H1 (cell line): ENCODE results near the gene JPT1. TPM values are rescaled to one million over a fixed set of nuclear protein-coding genes. Genes with fewer than 3 reads are reported as not detected.

Experiments
- CTCF ChIA-PET: fragments of 300-600 bp; sonication (Branson Sonifier 250); formaldehyde crosslinking; loops from one replicate; lab custom pipeline; 2021; ENCODE audit not compliant: partially characterized antibody; lab: Charles Lee
- POLR2A ChIA-PET: fragments of 300-600 bp; sonication (Branson Sonifier 250); formaldehyde crosslinking; loops from one replicate; lab custom pipeline; 2021; ENCODE audit warnings: inconsistent platforms; ENCODE audit not compliant: partially characterized antibody; lab: Charles Lee
- DNase-seq, 2 experiments: peaks; one replicate each; pipeline versions ENCODE4 v3.0.0 to v3.0.0-alpha.2; 2010 to 2022; ENCODE audit warnings: low spot score in 2 of 2, low read depth in 1 of 2, mixed read lengths in 1 of 2
- FAIRE-seq: peaks from 2 replicates; lab custom pipeline; 2011; peaks lifted over from hg19 to GRCh38; lab: Jason Lieb, UNC
- H2AFZ ChIP-seq: 2 replicates; pipeline ENCODE4 v1.8.1; 2012; ENCODE audit warnings: low read length, inconsistent platforms
- H2AK5ac ChIP-seq: 2 replicates; pipeline ENCODE4 v1.6.1; 2013; ENCODE audit warnings: low read depth, low read length
- H2BK120ac ChIP-seq: replicated peaks from 2 replicates; pipeline ENCODE3; 2013; ENCODE audit warnings: low read depth, low read length, inconsistent platforms
- H2BK12ac ChIP-seq: 2 replicates; pipeline ENCODE4 v1.6.1; 2013; ENCODE audit warnings: low read depth, low read length
- H2BK15ac ChIP-seq: 2 replicates; pipeline ENCODE4 v1.6.1; 2013; ENCODE audit warnings: low read length
- H2BK20ac ChIP-seq: 2 replicates; pipeline ENCODE4 v1.6.1; 2013; ENCODE audit warnings: low read length
- H2BK5ac ChIP-seq: 2 replicates; pipeline ENCODE4 v1.6.1; 2013; ENCODE audit warnings: low read depth, low read length
- H3K14ac ChIP-seq: 2 replicates; pipeline ENCODE4 v1.6.1; 2013; ENCODE audit warnings: inconsistent platforms; ENCODE audit not compliant: insufficient read length
- H3K18ac ChIP-seq: 2 replicates; pipeline ENCODE4 v1.6.1; 2013; ENCODE audit warnings: low read length; ENCODE audit errors: extremely low read depth
- H3K23ac ChIP-seq: 2 replicates; pipeline ENCODE4 v1.6.1; 2013; ENCODE audit warnings: inconsistent platforms; ENCODE audit not compliant: insufficient read length
- H3K23me2 ChIP-seq: 2 replicates; pipeline ENCODE4 v1.6.1; 2013; ENCODE audit warnings: low read depth, low read length
- H3K27ac ChIP-seq: 2 replicates; pipeline ENCODE4 v1.6.1; 2011; ENCODE audit warnings: low read depth, low read length, inconsistent platforms
- H3K27me3 ChIP-seq, 4 experiments: replicated peaks in 1 of 4; 1 replicate in 1 of 4; 2 replicates in 3 of 4; pipeline versions ENCODE4 v1.6.1 to v1.8.1; 2011 to 2013; ENCODE audit warnings: low read length in 3 of 4, mild to moderate bottlenecking in 3 of 4, inconsistent platforms in 2 of 4, mixed read lengths in 2 of 4, moderate library complexity in 1 of 4; ENCODE audit not compliant: control insufficient read depth in 3 of 4, insufficient read depth in 3 of 4; ENCODE audit errors: extremely low read depth in 1 of 4
- H3K36me3 ChIP-seq, 4 experiments: 2 replicates each; pipeline versions ENCODE4 v1.6.1 to v1.8.1; 2011 to 2013; ENCODE audit warnings: mild to moderate bottlenecking in 4 of 4, low read length in 3 of 4, moderate library complexity in 2 of 4, control low read depth in 1 of 4, inconsistent platforms in 1 of 4; ENCODE audit not compliant: insufficient read depth in 4 of 4, control insufficient read depth in 2 of 4
- H3K4ac ChIP-seq: replicated peaks from 2 replicates; pipeline ENCODE3; 2013; ENCODE audit warnings: low read length, low read depth, mixed read lengths, inconsistent platforms; ENCODE audit not compliant: insufficient read length
- H3K4me1 ChIP-seq, 4 experiments: replicated peaks in 1 of 4; 1 replicate in 1 of 4; 2 replicates in 3 of 4; pipeline versions ENCODE4 v1.6.1 to v1.8.1; 2011 to 2013; ENCODE audit warnings: low read length in 3 of 4, inconsistent platforms in 2 of 4, mixed read lengths in 1 of 4; ENCODE audit not compliant: insufficient read depth in 4 of 4, control insufficient read depth in 3 of 4
- H3K4me2 ChIP-seq, 2 experiments: 2 replicates each; pipeline versions ENCODE4 v1.6.1 to v1.8.1; 2011 to 2013; ENCODE audit warnings: low read depth in 2 of 2, low read length in 2 of 2, control low read depth in 1 of 2, inconsistent platforms in 1 of 2, mild to moderate bottlenecking in 1 of 2; ENCODE audit not compliant: insufficient read depth in 1 of 2
- H3K4me3 ChIP-seq, 4 experiments: fragments of 200-600, 300-600 bp in 1 of 4; sonication (generic), shearing (Covaris generic), sonication (Bioruptor Twin) in 1 of 4; 2 replicates each; pipeline versions ENCODE4 v1.5.1 to v1.8.1; 2011 to 2016; ENCODE audit warnings: low read length in 4 of 4, low read depth in 3 of 4, control low read depth in 2 of 4, inconsistent platforms in 2 of 4, mild to moderate bottlenecking in 2 of 4, mixed read lengths in 1 of 4, moderate library complexity in 1 of 4; ENCODE audit not compliant: insufficient read depth in 2 of 4; ENCODE audit errors: extremely low read depth in 1 of 4
- H3K56ac ChIP-seq: replicated peaks from 2 replicates; pipeline ENCODE3; 2013; ENCODE audit warnings: low read depth, mild to moderate bottlenecking, mixed read lengths, low read length, inconsistent platforms; ENCODE audit not compliant: insufficient read length
- H3K79me1 ChIP-seq: 2 replicates; pipeline ENCODE4 v1.6.1; 2013; ENCODE audit warnings: low read depth, low read length, control low read depth
- H3K79me2 ChIP-seq, 2 experiments: 2 replicates each; pipeline versions ENCODE4 v1.6.1 to v1.8.1; 2012 to 2013; ENCODE audit warnings: low read length in 2 of 2, mild to moderate bottlenecking in 2 of 2, inconsistent platforms in 1 of 2; ENCODE audit not compliant: insufficient read depth in 2 of 2, control insufficient read depth in 1 of 2
- H3K9ac ChIP-seq, 4 experiments: replicated peaks in 1 of 4; 1 replicate in 1 of 4; 2 replicates in 3 of 4; pipeline versions ENCODE4 v1.6.1 to v1.8.1; 2011 to 2013; ENCODE audit warnings: low read depth in 3 of 4, low read length in 3 of 4, control low read depth in 2 of 4, mild to moderate bottlenecking in 2 of 4, moderate library complexity in 2 of 4, inconsistent platforms in 1 of 4; ENCODE audit errors: extremely low read depth in 1 of 4
- H3K9me3 ChIP-seq, 2 experiments: 2 replicates each; pipeline versions ENCODE4 v1.6.1 to v1.8.1; 2012 to 2013; ENCODE audit warnings: mild to moderate bottlenecking in 2 of 2, moderate library complexity in 2 of 2, control low read depth in 1 of 2, inconsistent platforms in 1 of 2, low read depth in 1 of 2, low read length in 1 of 2, mixed read lengths in 1 of 2; ENCODE audit not compliant: insufficient read depth in 2 of 2
- H4K20me1 ChIP-seq, 2 experiments: replicated peaks in 1 of 2; 2 replicates each; pipeline versions ENCODE3 to v1.8.1; 2011 to 2013; ENCODE audit warnings: inconsistent platforms in 2 of 2, low read length in 2 of 2, mild to moderate bottlenecking in 1 of 2; ENCODE audit not compliant: insufficient read depth in 2 of 2, control insufficient read depth in 1 of 2
- H4K5ac ChIP-seq: 2 replicates; pipeline ENCODE4 v1.6.1; 2013; ENCODE audit warnings: low read length, low read depth, mixed read lengths, inconsistent platforms; ENCODE audit not compliant: insufficient read length
- H4K8ac ChIP-seq: 2 replicates; pipeline ENCODE4 v1.8.0; 2013; ENCODE audit warnings: mild to moderate bottlenecking, moderate library complexity, low read length, inconsistent platforms; ENCODE audit not compliant: insufficient read depth; ENCODE audit errors: extremely low read depth
- H4K91ac ChIP-seq: replicated peaks from 2 replicates; pipeline ENCODE3; 2013; ENCODE audit warnings: low read length, mixed read lengths, inconsistent platforms; ENCODE audit not compliant: insufficient read length
- GABPA ChIP-seq: IDR thresholded peaks from 2 replicates; pipeline ENCODE4 v1.6.1; 2011; ENCODE audit warnings: mild to moderate bottlenecking, low read length, moderate library complexity, borderline replicate concordance; ENCODE audit not compliant: insufficient read depth
- JUND ChIP-seq: IDR thresholded peaks from 2 replicates; pipeline ENCODE4 v1.6.1; 2011; ENCODE audit warnings: mild to moderate bottlenecking, improper control_type of control experiment, low read length
- TEAD4 ChIP-seq: IDR thresholded peaks from 2 replicates; pipeline ENCODE4 v1.6.1; 2012; ENCODE audit warnings: low read depth, low read length, inconsistent platforms, mixed read lengths
- WGBS, 2 experiments: shearing (Covaris generic) in 1 of 2; methylation state at CpG; one replicate each; pipeline versions ENCODE4 v1.1.6 to v1.1.7; 2013 to 2015; ENCODE audit warnings: low lambda C conversion rate in 2 of 2, mixed read lengths in 2 of 2, inconsistent platforms in 1 of 2, low coverage in 1 of 2, missing lambda C conversion rate in 1 of 2; ENCODE audit not compliant: insufficient replicate concordance in 2 of 2, insufficient coverage in 1 of 2, insufficient read length in 1 of 2; ENCODE audit errors: extremely low coverage in 1 of 2, missing lambda C conversion rate in 1 of 2; 5-methylcytosine and 5-hydroxymethylcytosine counted together
- polyA plus RNA-seq, 7 experiments: library from polyadenylated mRNA; depleted of rRNA in 3 of 7; stranded (reverse) in 5 of 7; unstranded in 2 of 7; fragments of >200 nt in 5 of 7; fragments of 200-250 nt in 2 of 7; gene quantifications; 1 replicate in 5 of 7; 2 replicates in 1 of 7; 4 replicates in 1 of 7; pipeline versions ENCODE4 v1.2.1 to v1.2.3, GENCODE V29; 2011 to 2013; ENCODE audit warnings: missing spikeins in 2 of 7, mixed read lengths in 2 of 7
- total RNA-seq: library from RNA; stranded (reverse); fragmentation: NEBNext Ultra II Directional; extraction: Animal tissue kit (Norgen Biotek cat#: 25700); gene quantifications from 2 replicates; pipeline ENCODE4 v1.2.1, GENCODE V29; 2021

The JPT1 gene
- total and polyA plus RNA-seq, 2 of the 8 experiments (the other 6 are each of a cell fraction or from before 2014, with no cell fraction given), result 154 to 369 TPM

GRCh38 chr17:75088465-75089417, 65.6 kb downstream of the JPT1 start:
- no peak for FAIRE-seq
- peak overlapping the region; percentile 89 for H4K91ac ChIP-seq
- H2AFZ ChIP-seq, result no peak overlapping the region
- no peak overlapping the region for H3K23ac ChIP-seq
- H2AK5ac ChIP-seq, result peak overlapping the region; percentile 20; the same call in 1 of the 2 replicates
- TF ChIP-seq TEAD4 (no peak), GABPA (no peak), JUND (peak; percentile 40; the same call in 1 of the 2 replicates)
- H2BK15ac ChIP-seq, result peak overlapping the region; percentile 34; the same call in 1 of the 2 replicates
- H3K9me3 ChIP-seq, result no peaks in the 10 kb centered on the region
- H3K36me3 ChIP-seq, result no peaks in the 10 kb centered on the region; a peak in 1 of 8 replicates
- 71% methylated on average over 10 of the region's 11 CpGs; no CpG with 5 or more reads in 1 of the 2 experiments for WGBS, 2 experiments
- peak overlapping the region; percentile 55 for H2BK5ac ChIP-seq
- no peaks in the 10 kb centered on the region for H3K27me3 ChIP-seq
- peak overlapping the region; percentile 82 to 90 for H3K4me2 ChIP-seq
- peaks cover 3 to 34% (median 28%) of the 10 kb centered on the region in 4 experiments for H3K4me1 ChIP-seq
- H2BK12ac ChIP-seq, result peak overlapping the region; percentile 85; the same call in 1 of the 2 replicates
- peak overlapping the region in 3 of 4 experiments; percentile 51 to 57 (median 51); a peak in 5 of 7 replicates for H3K9ac ChIP-seq
- peaks cover 0 to 7% of the 10 kb centered on the region in 2 experiments; a peak in 2 of 4 replicates for H3K79me2 ChIP-seq
- peak overlapping the region; percentile 87 for H3K18ac ChIP-seq
- H3K4me3 ChIP-seq, result peak overlapping the region; percentile 73 to 82 (median 77)
- peaks cover 0 to 5% of the 10 kb centered on the region in 2 experiments for H4K20me1 ChIP-seq
- peaks cover 15% of the 10 kb centered on the region for H3K23me2 ChIP-seq
- H3K27ac ChIP-seq, result peak overlapping the region; percentile 59
- POLR2A ChIA-PET, result interaction anchor here (0.7 to 3.7 kb wide), 23 partner anchors 8 to 216 kb away, joined by 3 to 32 read pairs (median 5); partner anchors contain the start of genes ATP5PD, FDXR, JPT1 and KCTD2
- H3K14ac ChIP-seq, result no peak overlapping the region
- H3K56ac ChIP-seq, result peak overlapping the region; percentile 55
- H4K5ac ChIP-seq, result no peak overlapping the region
- peak overlapping the region; percentile 55; the same call in 1 of the 2 replicates for H2BK20ac ChIP-seq
- H4K8ac ChIP-seq, result peak overlapping the region; percentile 81
- H2BK120ac ChIP-seq, result peak overlapping the region; percentile 34
- peak overlapping the region; percentile 30 for H3K4ac ChIP-seq
- H3K79me1 ChIP-seq, result peaks cover 9% of the 10 kb centered on the region
- no peak for DNase-seq
- CTCF ChIA-PET, result interaction anchor here (0.7 to 6.3 kb wide), 17 partner anchors 14 to 193 kb away, joined by 3 to 81 read pairs (median 5); no protein-coding TSS in a partner anchor
